BJ (cell line): ENCODE measurements around the gene SBF2. TPM values are rescaled to one million over a fixed set of nuclear protein-coding genes. Genes with fewer than 3 reads are reported as not detected.

Experiments used
- CTCF ChIA-PET: fragments of 350-600 bp; formaldehyde crosslinking; extraction: SDS; loops from one replicate; lab custom pipeline; 2021; ENCODE audit warnings: antibody characterized with exemption, inconsistent platforms; lab: Yijun Ruan, JAX
- POLR2A ChIA-PET: fragments of 300-600 bp; sonication (Branson Sonifier 250); formaldehyde crosslinking; extraction: SDS; loops from one replicate; lab custom pipeline; 2021; ENCODE audit warnings: antibody characterized with exemption; lab: Charles Lee
- DNase-seq: peaks from one replicate; pipeline ENCODE4 v3.0.0-alpha.2; 2011; ENCODE audit warnings: low read depth
- H3K27me3 ChIP-seq: 2 replicates; pipeline ENCODE4 v1.6.0; 2011; ENCODE audit warnings: low read length; ENCODE audit not compliant: control insufficient read depth, insufficient read depth
- H3K36me3 ChIP-seq: 2 replicates; pipeline ENCODE4 v1.5.1; 2011; ENCODE audit warnings: low read length; ENCODE audit not compliant: control insufficient read depth, insufficient read depth
- H3K4me3 ChIP-seq: 2 replicates; pipeline ENCODE4 v1.5.1; 2011; ENCODE audit warnings: low read depth, mild to moderate bottlenecking, control low read depth, low read length
- polyA plus RNA-seq: library from polyadenylated mRNA; depleted of rRNA; stranded (reverse); fragments of >200 nt; gene quantifications from 2 replicates; pipeline ENCODE4 v1.2.3, GENCODE V29; 2011; rRNA removed
- small RNA-seq: library from RNA; depleted of rRNA; stranded (forward); fragments of <200 nt; gene quantifications from one replicate; pipeline ENCODE3, GENCODE V24; 2012; ENCODE audit warnings: low replicate concordance, low read depth; ENCODE audit not compliant: insufficient read length
- TF ChIP-seq, protein P1 (sequence below): IDR thresholded peaks from 2 replicates; pipeline ENCODE4 v1.5.1; 2011; ENCODE audit warnings: low read depth, mild to moderate bottlenecking, control low read depth, inconsistent platforms, low read length, moderate library complexity; ENCODE audit not compliant: insufficient read depth

SBF2 gene
- polyA plus RNA-seq, 1 experiment: 33.8 TPM

DNA sequence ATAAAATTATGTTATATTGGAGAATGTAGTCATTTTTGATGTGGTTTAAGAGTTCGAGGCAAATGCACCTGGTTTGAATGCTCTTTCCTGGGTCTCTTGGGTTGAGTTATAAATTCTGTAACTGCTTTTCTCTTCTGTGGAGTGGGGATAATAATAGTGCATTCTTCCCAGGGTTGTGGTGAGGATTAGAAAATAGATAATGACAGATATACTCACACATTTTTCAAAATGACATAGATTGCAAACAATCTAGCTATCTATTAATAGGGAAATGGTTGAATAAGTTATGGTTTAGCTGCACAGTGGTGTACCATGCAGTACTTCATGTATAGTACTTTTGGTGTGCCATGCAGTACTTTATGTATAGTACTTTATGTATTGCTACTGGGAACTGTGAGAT lies 562.8 kb downstream of the SBF2 start:
- TF ChIP-seq, protein P1, sequence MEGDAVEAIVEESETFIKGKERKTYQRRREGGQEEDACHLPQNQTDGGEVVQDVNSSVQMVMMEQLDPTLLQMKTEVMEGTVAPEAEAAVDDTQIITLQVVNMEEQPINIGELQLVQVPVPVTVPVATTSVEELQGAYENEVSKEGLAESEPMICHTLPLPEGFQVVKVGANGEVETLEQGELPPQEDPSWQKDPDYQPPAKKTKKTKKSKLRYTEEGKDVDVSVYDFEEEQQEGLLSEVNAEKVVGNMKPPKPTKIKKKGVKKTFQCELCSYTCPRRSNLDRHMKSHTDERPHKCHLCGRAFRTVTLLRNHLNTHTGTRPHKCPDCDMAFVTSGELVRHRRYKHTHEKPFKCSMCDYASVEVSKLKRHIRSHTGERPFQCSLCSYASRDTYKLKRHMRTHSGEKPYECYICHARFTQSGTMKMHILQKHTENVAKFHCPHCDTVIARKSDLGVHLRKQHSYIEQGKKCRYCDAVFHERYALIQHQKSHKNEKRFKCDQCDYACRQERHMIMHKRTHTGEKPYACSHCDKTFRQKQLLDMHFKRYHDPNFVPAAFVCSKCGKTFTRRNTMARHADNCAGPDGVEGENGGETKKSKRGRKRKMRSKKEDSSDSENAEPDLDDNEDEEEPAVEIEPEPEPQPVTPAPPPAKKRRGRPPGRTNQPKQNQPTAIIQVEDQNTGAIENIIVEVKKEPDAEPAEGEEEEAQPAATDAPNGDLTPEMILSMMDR: no peak
- ChIA-PET POLR2A (no interaction called here), CTCF (interaction anchor here (0.6 to 1.7 kb wide), 3 partner anchors 11 to 576 kb away, joined by 3 to 4 read pairs (median 3); no protein-coding TSS in a partner anchor)
- no peak for DNase-seq
- H3K27me3 ChIP-seq: no peaks in the 10 kb centered on the region
- no peak overlapping the region for H3K4me3 ChIP-seq
- H3K36me3 ChIP-seq: peaks cover 6% of the 10 kb centered on the region

Small RNA genes lying within 50 kb of the gene (small RNA-seq; reads per million reads assigned to genes)
- gene AC080023.2 (not detected), gene RNU7-28P (not detected)

Other genes starting within 250 kb of the SBF2 start
- 453 and 569 TPM in 2 replicates for gene ADM, start 10.9 kb upstream of the SBF2 start, polyA plus RNA-seq
- 9.5 and 11.1 TPM in 2 replicates for gene AMPD3, start 161.0 kb upstream of the SBF2 start, polyA plus RNA-seq
- 12.1 and 27.5 TPM in 2 replicates for gene RNF141, start 247.0 kb upstream of the SBF2 start, polyA plus RNA-seq